Lower leg skin (tissue), 3 donors: ENCODE results near the gene C7.

Experiments used
- CTCF ChIP-seq, 3 donors: fragments of 450-650 bp; IDR thresholded peaks; one replicate each; pipeline ENCODE4 v1.5.1; 2016; ENCODE audit warnings: antibody characterized with exemption in 3 of 3, mild to moderate bottlenecking in 3 of 3, moderate library complexity in 2 of 3
- POLR2A ChIP-seq, 2 donors: fragments of 450-650 bp; IDR thresholded peaks; one replicate each; pipeline ENCODE4 v1.6.1; 2016 to 2017; ENCODE audit warnings: antibody characterized with exemption in 2 of 2, mild to moderate bottlenecking in 1 of 2, moderate library complexity in 1 of 2

- no peak for TF ChIP-seq CTCF (IDR thresholded peaks at IDR 0.05)
- TF ChIP-seq POLR2A (IDR thresholded peaks at IDR 0.05), result no peak
These were observed 50.7 kb downstream of the C7 start for GRCh38 chr5:40960037-40960436.
